IMR-90 (cell line): ENCODE measurements around the gene ZNF267. TPM values are rescaled to one million over a fixed set of nuclear protein-coding genes. Genes with fewer than 3 reads are reported as not detected.

Experiments used
- ATAC-seq: fragments of 200-7000 bp; cut with Tn5 transposase; 2 replicates; pipeline ENCODE4 v1.9.1; 2020; ENCODE audit warnings: low read depth, mild to moderate bottlenecking, moderate library complexity
- BruUV-seq: library from RNA; stranded (reverse); fragments of 400-500 nt; replicated peaks from 2 replicates; lab custom pipeline; 2021; lab: Mats Ljungman, UMichigan
- CTCF ChIA-PET: fragments of 300-600 bp; formaldehyde crosslinking; extraction: SDS; loops from one replicate; lab custom pipeline; 2021; ENCODE audit warnings: antibody characterized with exemption; lab: Yijun Ruan, JAX
- POLR2A ChIA-PET: fragments of 300-600 bp; sonication (Branson Sonifier 250); formaldehyde crosslinking; loops from one replicate; lab custom pipeline; 2022; ENCODE audit warnings: antibody characterized with exemption; ENCODE audit not compliant: unreplicated experiment; lab: Charles Lee
- DNase-seq: peaks from one replicate; pipeline ENCODE4 v3.0.0; 2013
- H2AFZ ChIP-seq: replicated peaks from 2 replicates; pipeline ENCODE3; 2013; ENCODE audit warnings: low read length, mild to moderate bottlenecking; ENCODE audit not compliant: poor library complexity
- H2AK5ac ChIP-seq: 2 replicates; pipeline ENCODE4 v1.6.1; 2013; ENCODE audit warnings: low read depth, low read length, inconsistent platforms
- H2AK9ac ChIP-seq: replicated peaks from 2 replicates; pipeline ENCODE3; 2013; ENCODE audit warnings: mild to moderate bottlenecking, low read depth, low read length, moderate library complexity; ENCODE audit not compliant: poor library complexity
- H2BK120ac ChIP-seq: 2 replicates; pipeline ENCODE4 v1.6.1; 2013; ENCODE audit warnings: low read depth, low read length, inconsistent platforms
- H2BK15ac ChIP-seq: 3 replicates; pipeline ENCODE4 v1.6.1; 2013; ENCODE audit warnings: low read depth, low read length, inconsistent platforms
- H2BK20ac ChIP-seq: 2 replicates; pipeline ENCODE4 v1.6.1; 2013; ENCODE audit warnings: low read depth, mild to moderate bottlenecking, inconsistent platforms, low read length, moderate library complexity
- H2BK5ac ChIP-seq: 2 replicates; pipeline ENCODE4 v1.6.1; 2013; ENCODE audit warnings: mild to moderate bottlenecking, low read depth, low read length, inconsistent platforms; ENCODE audit not compliant: poor library complexity, severe bottlenecking
- H3K14ac ChIP-seq: replicated peaks from 2 replicates; pipeline ENCODE4 v1.6.1; 2013; ENCODE audit warnings: low read depth, low read length, inconsistent platforms
- H3K18ac ChIP-seq: 2 replicates; pipeline ENCODE4 v1.6.1; 2013; ENCODE audit warnings: low read depth, low read length, control low read depth
- H3K23ac ChIP-seq: 2 replicates; pipeline ENCODE4 v1.6.1; 2013; ENCODE audit warnings: low read depth, low read length, inconsistent platforms
- H3K27ac ChIP-seq: 2 replicates; pipeline ENCODE4 v1.5.1; 2013; ENCODE audit warnings: mild to moderate bottlenecking, control low read depth, low read length; ENCODE audit not compliant: insufficient read depth
- H3K27me3 ChIP-seq: 2 replicates; pipeline ENCODE4 v1.6.1; 2013; ENCODE audit warnings: low read length; ENCODE audit not compliant: control insufficient read depth, insufficient read depth
- H3K36me3 ChIP-seq: 2 replicates; pipeline ENCODE4 v1.6.1; 2013; ENCODE audit warnings: low read length, mixed read lengths; ENCODE audit not compliant: control insufficient read depth, insufficient read depth
- H3K4ac ChIP-seq: 2 replicates; pipeline ENCODE4 v1.6.1; 2013; ENCODE audit warnings: low read depth, low read length, inconsistent platforms
- H3K4me1 ChIP-seq: 2 replicates; pipeline ENCODE4 v1.6.1; 2013; ENCODE audit warnings: low read length, mixed read lengths; ENCODE audit not compliant: control insufficient read depth, insufficient read depth
- H3K4me2 ChIP-seq: 2 replicates; pipeline ENCODE4 v1.6.1; 2013; ENCODE audit warnings: low read depth, mild to moderate bottlenecking, control low read depth, low read length, moderate library complexity
- H3K4me3 ChIP-seq: 2 replicates; pipeline ENCODE4 v1.5.1; 2013; ENCODE audit warnings: low read depth, mild to moderate bottlenecking, control low read depth, low read length, moderate library complexity; ENCODE audit not compliant: insufficient read depth
- H3K56ac ChIP-seq: 2 replicates; pipeline ENCODE4 v1.6.1; 2013; ENCODE audit warnings: low read length, inconsistent platforms; ENCODE audit not compliant: insufficient read depth; ENCODE audit errors: extremely low read depth
- H3K79me1 ChIP-seq, 2 experiments: 2 replicates each; pipeline ENCODE4 v1.6.1; 2013; ENCODE audit warnings: low read length in 2 of 2, inconsistent platforms in 1 of 2, low read depth in 1 of 2
- H3K9ac ChIP-seq: 2 replicates; pipeline ENCODE4 v1.6.1; 2013; ENCODE audit warnings: low read depth, low read length, control low read depth
- H3K9me1 ChIP-seq: 2 replicates; pipeline ENCODE4 v1.6.1; 2013; ENCODE audit warnings: low read length, inconsistent platforms; ENCODE audit not compliant: insufficient read depth
- H3K9me3 ChIP-seq: 2 replicates; pipeline ENCODE4 v1.6.1; 2013; ENCODE audit warnings: low read length; ENCODE audit not compliant: control insufficient read depth, insufficient read depth
- H4K20me1 ChIP-seq: 2 replicates; pipeline ENCODE4 v1.6.1; 2013; ENCODE audit warnings: low read length, inconsistent platforms; ENCODE audit not compliant: insufficient read depth
- H4K5ac ChIP-seq: 2 replicates; pipeline ENCODE4 v1.6.1; 2013; ENCODE audit warnings: mild to moderate bottlenecking, low read depth, low read length, control low read depth
- H4K8ac ChIP-seq, 2 experiments: 2 replicates each; pipeline ENCODE4 v1.6.1; 2013; ENCODE audit warnings: low read depth in 2 of 2, low read length in 2 of 2, control low read depth in 1 of 2, inconsistent platforms in 1 of 2
- H4K91ac ChIP-seq: 2 replicates; pipeline ENCODE4 v1.6.1; 2013; ENCODE audit warnings: low read depth, low read length, inconsistent platforms; ENCODE audit not compliant: insufficient read depth
- CHD1 ChIP-seq: IDR thresholded peaks from 2 replicates; pipeline ENCODE4 v1.6.1; 2012; ENCODE audit warnings: low read depth, low read length, improper control_type of control experiment
- FOS ChIP-seq: fragments of 150-350 bp; IDR thresholded peaks from 2 replicates; pipeline ENCODE4 v1.6.1; 2016; ENCODE audit warnings: low read depth, low read length
- MAZ ChIP-seq: IDR thresholded peaks from 2 replicates; pipeline ENCODE4 v1.6.1; 2012; ENCODE audit warnings: low read depth, mild to moderate bottlenecking, low read length, improper control_type of control experiment, moderate library complexity, borderline replicate concordance
- SMC3 ChIP-seq: fragments of 150-350 bp; IDR thresholded peaks from 2 replicates; pipeline ENCODE4 v1.6.1; 2016; ENCODE audit warnings: low read depth, mild to moderate bottlenecking, antibody characterized with exemption, low read length, moderate library complexity
- WGBS, 2 experiments: methylation state at CpG; one replicate each; pipeline versions ENCODE4 v1.1.5 to v1.1.7; 2013; ENCODE audit warnings: missing lambda C conversion rate in 2 of 2; ENCODE audit not compliant: insufficient read length in 1 of 2; ENCODE audit errors: extremely low coverage in 2 of 2; 5-methylcytosine and 5-hydroxymethylcytosine counted together
- dilution Hi-C: fragments of 300-500 bp; cut with HindIII; formaldehyde crosslinking; loops from one replicate; pipeline ENCODE4 v1.14.3; 2018; ENCODE audit warnings: low sequenced_read_pairs; ENCODE audit not compliant: unreplicated experiment
- in situ Hi-C: fragments of 300-500 bp; cut with MboI; formaldehyde crosslinking; loops from 3 replicates; pipeline ENCODE4 v1.14.3; 2019; ENCODE audit warnings: low sequenced_read_pairs, inconsistent platforms, mixed read lengths
- intact Hi-C: fragments of 100-400 bp; cut with micrococcal nuclease; formaldehyde crosslinking; loops from 2 replicates; pipeline ENCODE4 v1.10.0; 2022
- polyA plus RNA-seq, 3 experiments: library from polyadenylated mRNA; depleted of rRNA; stranded (reverse); fragments of >200 nt; gene quantifications; 2 replicates each; pipeline ENCODE4 v1.2.3, GENCODE V29; 2012; ENCODE audit warnings: low replicate concordance in 1 of 3
- total RNA-seq: library from RNA; depleted of rRNA; stranded (reverse); fragments of >200 nt; gene quantifications from 2 replicates; pipeline ENCODE4 v1.2.3, GENCODE V29; 2012
- TF ChIP-seq, protein P1 (sequence below): conservative IDR thresholded peaks from 2 replicates; pipeline ENCODE4 v1.5.1; 2012; ENCODE audit warnings: mild to moderate bottlenecking, low read depth, low read length, improper control_type of control experiment
- TF ChIP-seq, protein P2 (sequence below): fragments of 150-350 bp; IDR thresholded peaks from 2 replicates; pipeline ENCODE4 v1.6.1; 2016; ENCODE audit warnings: low read depth, mild to moderate bottlenecking, low read length, moderate library complexity, borderline replicate concordance
- TF ChIP-seq, protein P3 (sequence below): fragments of 150-350 bp; IDR thresholded peaks from 2 replicates; pipeline ENCODE4 v1.6.1; 2017; ENCODE audit warnings: mild to moderate bottlenecking, antibody characterized with exemption, low read length, low read depth

The ZNF267 gene
- total and polyA plus RNA-seq, 2 of the 4 experiments (the other 2 are of a cell fraction) = 2.5 to 15.6 TPM

DNA sequence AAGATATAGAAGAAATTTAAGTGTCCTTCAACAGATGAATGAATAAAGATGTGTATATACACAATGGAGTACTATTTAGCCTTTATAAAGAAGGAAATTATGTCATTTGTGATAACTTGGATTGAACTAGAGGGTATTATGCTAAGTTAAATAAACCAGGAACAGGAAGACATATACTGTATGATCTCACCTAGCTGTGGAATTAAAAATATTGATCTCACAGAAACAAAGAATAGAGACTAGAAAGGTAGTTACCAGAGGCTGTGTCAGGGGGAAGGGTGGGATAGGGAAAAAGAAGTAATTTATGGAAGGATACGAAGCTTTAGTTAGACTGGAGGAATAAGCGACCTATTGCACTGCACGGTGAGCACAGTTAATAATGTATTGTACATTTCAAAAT lies 5.4 kb upstream of the ZNF267 start:
- no peak overlapping the region for H2AFZ ChIP-seq
- no peak overlapping the region for H4K8ac ChIP-seq
- no peak overlapping the region for H4K5ac ChIP-seq
- H3K9me1 ChIP-seq = peaks cover 5% of the 10 kb centered on the region; the same call in 1 of the 2 replicates
- peaks cover 6% of the 10 kb centered on the region for H3K4me1 ChIP-seq
- intact Hi-C loops = loop anchor here (2.0 to 10.0 kb wide), 6 partner anchors 117 to 913 kb away; partner anchors contain the start of genes ARMC5, PYCARD, RUSF1 and SETD1A
- ChIA-PET POLR2A (no interaction called here), CTCF (interaction anchor here (1.1 to 1.9 kb wide), 3 partner anchors 9 to 13 kb away, joined by 3 to 12 read pairs (median 7); no protein-coding TSS in a partner anchor)
- H2BK5ac ChIP-seq = no peak overlapping the region
- in situ Hi-C loops = loop anchor here (10.0 to 25.0 kb wide), 3 partner anchors 163 to 883 kb away; partner anchors contain the start of genes ARMC5, HSD3B7 and TGFB1I1
- H4K91ac ChIP-seq = no peak overlapping the region
- DNase-seq (no peak), ATAC-seq (no peak)
- no peaks in the 10 kb centered on the region for H3K36me3 ChIP-seq
- WGBS, 2 experiments = no CpG with 5 or more reads among the region's 3 CpGs
- no peak overlapping the region for H3K14ac ChIP-seq
- H3K4ac ChIP-seq = no peak overlapping the region
- H2AK9ac ChIP-seq = no peak overlapping the region
- dilution Hi-C loops = no loop called here
- H3K4me3 ChIP-seq = no peak overlapping the region
- H3K9ac ChIP-seq = no peak overlapping the region
- no peak overlapping the region for H2AK5ac ChIP-seq
- no TSS peak for BruUV-seq
- no peak overlapping the region for H3K4me2 ChIP-seq
- no peaks in the 10 kb centered on the region for H4K20me1 ChIP-seq
- H3K18ac ChIP-seq = no peak overlapping the region
- H3K9me3 ChIP-seq = no peaks in the 10 kb centered on the region
- H2BK15ac ChIP-seq = no peak overlapping the region
- H3K79me1 ChIP-seq = no peaks in the 10 kb centered on the region; a peak in 1 of 4 replicates
- no peak overlapping the region for H3K27ac ChIP-seq
- no peak overlapping the region for H2BK120ac ChIP-seq
- H2BK20ac ChIP-seq = no peak overlapping the region
- TF ChIP-seq SMC3 (no peak), CHD1 (no peak), FOS (no peak), MAZ (no peak)
- TF ChIP-seq, protein P1, sequence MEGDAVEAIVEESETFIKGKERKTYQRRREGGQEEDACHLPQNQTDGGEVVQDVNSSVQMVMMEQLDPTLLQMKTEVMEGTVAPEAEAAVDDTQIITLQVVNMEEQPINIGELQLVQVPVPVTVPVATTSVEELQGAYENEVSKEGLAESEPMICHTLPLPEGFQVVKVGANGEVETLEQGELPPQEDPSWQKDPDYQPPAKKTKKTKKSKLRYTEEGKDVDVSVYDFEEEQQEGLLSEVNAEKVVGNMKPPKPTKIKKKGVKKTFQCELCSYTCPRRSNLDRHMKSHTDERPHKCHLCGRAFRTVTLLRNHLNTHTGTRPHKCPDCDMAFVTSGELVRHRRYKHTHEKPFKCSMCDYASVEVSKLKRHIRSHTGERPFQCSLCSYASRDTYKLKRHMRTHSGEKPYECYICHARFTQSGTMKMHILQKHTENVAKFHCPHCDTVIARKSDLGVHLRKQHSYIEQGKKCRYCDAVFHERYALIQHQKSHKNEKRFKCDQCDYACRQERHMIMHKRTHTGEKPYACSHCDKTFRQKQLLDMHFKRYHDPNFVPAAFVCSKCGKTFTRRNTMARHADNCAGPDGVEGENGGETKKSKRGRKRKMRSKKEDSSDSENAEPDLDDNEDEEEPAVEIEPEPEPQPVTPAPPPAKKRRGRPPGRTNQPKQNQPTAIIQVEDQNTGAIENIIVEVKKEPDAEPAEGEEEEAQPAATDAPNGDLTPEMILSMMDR = no peak
- TF ChIP-seq, protein P2, sequence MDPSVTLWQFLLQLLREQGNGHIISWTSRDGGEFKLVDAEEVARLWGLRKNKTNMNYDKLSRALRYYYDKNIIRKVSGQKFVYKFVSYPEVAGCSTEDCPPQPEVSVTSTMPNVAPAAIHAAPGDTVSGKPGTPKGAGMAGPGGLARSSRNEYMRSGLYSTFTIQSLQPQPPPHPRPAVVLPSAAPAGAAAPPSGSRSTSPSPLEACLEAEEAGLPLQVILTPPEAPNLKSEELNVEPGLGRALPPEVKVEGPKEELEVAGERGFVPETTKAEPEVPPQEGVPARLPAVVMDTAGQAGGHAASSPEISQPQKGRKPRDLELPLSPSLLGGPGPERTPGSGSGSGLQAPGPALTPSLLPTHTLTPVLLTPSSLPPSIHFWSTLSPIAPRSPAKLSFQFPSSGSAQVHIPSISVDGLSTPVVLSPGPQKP = no peak
- TF ChIP-seq, protein P3, sequence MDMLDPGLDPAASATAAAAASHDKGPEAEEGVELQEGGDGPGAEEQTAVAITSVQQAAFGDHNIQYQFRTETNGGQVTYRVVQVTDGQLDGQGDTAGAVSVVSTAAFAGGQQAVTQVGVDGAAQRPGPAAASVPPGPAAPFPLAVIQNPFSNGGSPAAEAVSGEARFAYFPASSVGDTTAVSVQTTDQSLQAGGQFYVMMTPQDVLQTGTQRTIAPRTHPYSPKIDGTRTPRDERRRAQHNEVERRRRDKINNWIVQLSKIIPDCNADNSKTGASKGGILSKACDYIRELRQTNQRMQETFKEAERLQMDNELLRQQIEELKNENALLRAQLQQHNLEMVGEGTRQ = no peak
- H3K56ac ChIP-seq = no peak overlapping the region
- H3K27me3 ChIP-seq = peaks cover 15% of the 10 kb centered on the region
- H3K23ac ChIP-seq = no peak overlapping the region
